ENCODE results near the gene RPS24. TPM values are rescaled to one million over a fixed set of nuclear protein-coding genes. Genes with fewer than 3 reads are reported as not detected.
A peak's percentile ranks its signal among the peaks of the same experiment; 100 is the strongest.

RPS24 gene
- total and polyA plus RNA-seq, 2 of the 13 experiments (the other 11 are each of a cell fraction or from before 2014, with no cell fraction given), result 2,690 to 3,319 TPM

DNA sequence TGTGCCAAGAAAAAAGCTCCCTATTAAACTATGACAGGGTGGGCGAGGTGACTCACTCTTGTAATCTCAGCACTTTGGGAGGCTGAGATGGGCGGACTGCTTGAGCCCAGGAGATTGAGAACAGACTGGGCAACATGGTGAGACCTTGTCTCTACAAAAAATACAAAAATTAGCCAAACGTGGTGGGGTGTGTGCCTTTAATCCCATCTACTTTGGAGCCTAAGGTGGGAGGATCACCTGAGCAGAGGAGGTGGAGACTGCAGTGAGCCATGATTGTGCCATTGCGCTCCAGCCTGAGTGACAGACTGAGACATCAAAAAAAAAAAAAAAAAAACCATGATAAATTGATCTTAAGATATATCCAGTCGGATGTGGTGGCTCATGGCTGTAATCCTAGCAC is 15.8 kb upstream of the RPS24 start:
- no peak overlapping the region for H3K9ac ChIP-seq (ENCODE audit: insufficient read depth, low read depth, low read length)
- peaks cover 37 to 86% of the 10 kb centered on the region in 2 experiments for H3K36me3 ChIP-seq (replicated peaks in 1 of 2; ENCODE audit: control insufficient read depth in 1 of 2, insufficient read depth in 2 of 2, low read length in 2 of 2)
- no peak for ATAC-seq
- WGBS (ENCODE audit: low lambda C conversion rate), result 97% methylated on average over 5 of the region's 5 CpGs
- H3K9me3 ChIP-seq (ENCODE audit: low read length), result no peaks in the 10 kb centered on the region
- FAIRE-seq, result no peak
- H3K4me3 ChIP-seq (replicated peaks in 1 of 3; ENCODE audit: insufficient read depth in 1 of 3, low read depth in 2 of 3, low read length in 3 of 3), result no peak overlapping the region
- no peak overlapping the region for H3K4me2 ChIP-seq (ENCODE audit: low read depth, low read length)
- H2AFZ ChIP-seq (ENCODE audit: low read length), result no peak overlapping the region
- ChIA-PET POLR2A (interaction anchor here (0.7 kb wide), 1 partner anchor 164 kb away, joined by 3 read pairs; no protein-coding TSS in a partner anchor), CTCF (ENCODE audit: low intra/inter-chr PET ratio, low total read pairs) (no interaction called here)
- in situ Hi-C loops (cut with HindIII; ENCODE audit: extremely low pct_ligation_motif_present, low pct_unique_long_range_greater_than_20kb), result no loop called here
- H3K79me2 ChIP-seq (ENCODE audit: insufficient read depth, low read length), result no peaks in the 10 kb centered on the region
- BruUV-seq (replicated peaks), result no TSS peak
- no peaks in the 10 kb centered on the region for H3K4me1 ChIP-seq (ENCODE audit: insufficient read depth, low read length)
- no peak for DNase-seq (ENCODE audit: low spot score)
- TF ChIP-seq ZFP91 (CRISPR knock-in tag; IDR thresholded peaks at IDR 0.05; ENCODE audit: borderline replicate concordance) (no peak), ZSCAN21 (CRISPR knock-in tag; IDR thresholded peaks at IDR 0.05; ENCODE audit: borderline replicate concordance) (no peak)
- H3K27me3 ChIP-seq (ENCODE audit: control insufficient read depth in 1 of 2, insufficient read depth in 2 of 2, low read length in 2 of 2), result no peaks in the 10 kb centered on the region
- H3K27ac ChIP-seq (ENCODE audit: extremely low read length, insufficient read depth, low read length), result no peak overlapping the region
- intact Hi-C loops (cut with micrococcal nuclease; ENCODE audit: unreplicated experiment), result no loop called here
- no peaks in the 10 kb centered on the region for H4K20me1 ChIP-seq (ENCODE audit: insufficient read depth, low read length)

DNA sequence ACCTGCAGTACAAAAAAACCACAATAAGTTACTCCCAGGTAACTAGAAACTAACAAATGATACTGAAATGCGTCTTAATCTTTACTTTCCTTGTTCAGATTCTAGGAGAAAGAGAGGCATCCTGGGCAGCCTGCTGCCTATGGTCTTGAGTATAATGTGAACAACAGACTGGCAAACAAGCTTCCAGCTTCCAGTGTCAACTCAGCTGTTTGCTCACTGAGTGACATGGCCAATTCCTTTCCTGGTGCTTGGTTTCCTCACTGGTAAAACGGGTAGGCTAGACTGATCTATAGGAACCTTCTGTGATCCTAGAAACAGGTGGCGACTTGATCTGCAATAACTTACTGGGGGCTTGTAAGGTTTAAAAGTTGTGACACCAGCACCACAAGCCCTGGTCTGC is 14.4 kb upstream of the RPS24 start:
- intact Hi-C loops (cut with micrococcal nuclease; ENCODE audit: unreplicated experiment), result no loop called here
- Histone ChIP-seq H3K36me3 (replicated peaks in 1 of 2; ENCODE audit: control insufficient read depth in 1 of 2, insufficient read depth in 2 of 2, low read length in 2 of 2) (peaks cover 48 to 84% of the 10 kb centered on the region in 2 experiments), H3K27ac (ENCODE audit: extremely low read length, insufficient read depth, low read length) (no peak overlapping the region), H4K20me1 (ENCODE audit: insufficient read depth, low read length) (no peaks in the 10 kb centered on the region), H3K4me3 (replicated peaks in 1 of 3; ENCODE audit: insufficient read depth in 1 of 3, low read depth in 2 of 3, low read length in 3 of 3) (no peak overlapping the region), H3K27me3 (ENCODE audit: control insufficient read depth in 1 of 2, insufficient read depth in 2 of 2, low read length in 2 of 2) (no peaks in the 10 kb centered on the region), H3K9ac (ENCODE audit: insufficient read depth, low read depth, low read length) (no peak overlapping the region), H3K4me2 (ENCODE audit: low read depth, low read length) (no peak overlapping the region), H2AFZ (ENCODE audit: low read length) (no peak overlapping the region), H3K4me1 (ENCODE audit: insufficient read depth, low read length) (no peaks in the 10 kb centered on the region), H3K79me2 (ENCODE audit: insufficient read depth, low read length) (no peaks in the 10 kb centered on the region), H3K9me3 (ENCODE audit: low read length) (no peaks in the 10 kb centered on the region)
- FAIRE-seq, result no peak
- WGBS (ENCODE audit: low lambda C conversion rate), result 95% methylated on average over 3 of the region's 3 CpGs
- ATAC-seq, result no peak
- in situ Hi-C loops (cut with HindIII; ENCODE audit: extremely low pct_ligation_motif_present, low pct_unique_long_range_greater_than_20kb), result no loop called here
- no peak for DNase-seq (ENCODE audit: low spot score)
- BruUV-seq (replicated peaks), result TSS peak; percentile 24
- CTCF ChIA-PET (ENCODE audit: low intra/inter-chr PET ratio, low total read pairs), result no interaction called here
- POLR2A ChIA-PET, result no interaction called here
- no peak for TF ChIP-seq ZBTB37 (CRISPR knock-in tag; IDR thresholded peaks at IDR 0.05)
- TF ChIP-seq ZKSCAN8 (CRISPR knock-in tag; IDR thresholded peaks at IDR 0.05; ENCODE audit: borderline replicate concordance), result no peak
- TF ChIP-seq, protein P1, sequence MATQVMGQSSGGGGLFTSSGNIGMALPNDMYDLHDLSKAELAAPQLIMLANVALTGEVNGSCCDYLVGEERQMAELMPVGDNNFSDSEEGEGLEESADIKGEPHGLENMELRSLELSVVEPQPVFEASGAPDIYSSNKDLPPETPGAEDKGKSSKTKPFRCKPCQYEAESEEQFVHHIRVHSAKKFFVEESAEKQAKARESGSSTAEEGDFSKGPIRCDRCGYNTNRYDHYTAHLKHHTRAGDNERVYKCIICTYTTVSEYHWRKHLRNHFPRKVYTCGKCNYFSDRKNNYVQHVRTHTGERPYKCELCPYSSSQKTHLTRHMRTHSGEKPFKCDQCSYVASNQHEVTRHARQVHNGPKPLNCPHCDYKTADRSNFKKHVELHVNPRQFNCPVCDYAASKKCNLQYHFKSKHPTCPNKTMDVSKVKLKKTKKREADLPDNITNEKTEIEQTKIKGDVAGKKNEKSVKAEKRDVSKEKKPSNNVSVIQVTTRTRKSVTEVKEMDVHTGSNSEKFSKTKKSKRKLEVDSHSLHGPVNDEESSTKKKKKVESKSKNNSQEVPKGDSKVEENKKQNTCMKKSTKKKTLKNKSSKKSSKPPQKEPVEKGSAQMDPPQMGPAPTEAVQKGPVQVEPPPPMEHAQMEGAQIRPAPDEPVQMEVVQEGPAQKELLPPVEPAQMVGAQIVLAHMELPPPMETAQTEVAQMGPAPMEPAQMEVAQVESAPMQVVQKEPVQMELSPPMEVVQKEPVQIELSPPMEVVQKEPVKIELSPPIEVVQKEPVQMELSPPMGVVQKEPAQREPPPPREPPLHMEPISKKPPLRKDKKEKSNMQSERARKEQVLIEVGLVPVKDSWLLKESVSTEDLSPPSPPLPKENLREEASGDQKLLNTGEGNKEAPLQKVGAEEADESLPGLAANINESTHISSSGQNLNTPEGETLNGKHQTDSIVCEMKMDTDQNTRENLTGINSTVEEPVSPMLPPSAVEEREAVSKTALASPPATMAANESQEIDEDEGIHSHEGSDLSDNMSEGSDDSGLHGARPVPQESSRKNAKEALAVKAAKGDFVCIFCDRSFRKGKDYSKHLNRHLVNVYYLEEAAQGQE (IDR thresholded peaks at IDR 0.05; ENCODE audit: borderline replicate concordance in 1 of 2, low read depth in 1 of 2, low read length in 2 of 2), result no peak
- no peak for TF ChIP-seq FOXP1 (IDR thresholded peaks at IDR 0.05)
- TF ChIP-seq FOXP1 (CRISPR knock-in tag; IDR thresholded peaks at IDR 0.05), result no peak
- TF ChIP-seq GLMP (CRISPR knock-in tag; IDR thresholded peaks at IDR 0.05; ENCODE audit: borderline replicate concordance), result no peak
- TF ChIP-seq PHF5A (CRISPR knock-in tag; IDR thresholded peaks at IDR 0.05; ENCODE audit: low read depth, unreplicated experiment), result no peak

All from HepG2 (cell line).